HepG2 (cell line): ENCODE results near the gene TMEM217. TPM values are rescaled to one million over a fixed set of nuclear protein-coding genes. Genes with fewer than 3 reads are reported as not detected.

Source experiments
- ATF6 ChIP-seq: sonication (generic); formaldehyde crosslinking; conservative IDR thresholded peaks from 2 replicates; pipeline ENCODE4 v1.4.0; 2020; ENCODE audit warnings: missing genetic modification reagents
- E2F1 ChIP-seq: sonication (generic); formaldehyde crosslinking; IDR thresholded peaks from 2 replicates; pipeline ENCODE4 v1.5.0; 2020; ENCODE audit warnings: missing genetic modification reagents
- GFI1 ChIP-seq: sonication (generic); formaldehyde crosslinking; IDR thresholded peaks from 2 replicates; pipeline ENCODE4 v1.5.0; 2020; ENCODE audit warnings: missing genetic modification reagents, mild to moderate bottlenecking, borderline replicate concordance
- HOXA5 ChIP-seq: sonication (generic); formaldehyde crosslinking; IDR thresholded peaks from 2 replicates; pipeline ENCODE4 v1.4.0; 2020; ENCODE audit warnings: missing genetic modification reagents
- MAZ ChIP-seq, 2 experiments: sonication (generic) in 1 of 2; formaldehyde crosslinking in 1 of 2; IDR thresholded peaks; 2 replicates each; pipeline versions ENCODE4 v1.5.0 to v1.6.1; 2012 to 2020; ENCODE audit warnings: low read depth in 2 of 2, mild to moderate bottlenecking in 2 of 2, borderline replicate concordance in 1 of 2, improper control_type of control experiment in 1 of 2, low read length in 1 of 2, missing genetic modification reagents in 1 of 2, moderate library complexity in 1 of 2
- PRDM15 ChIP-seq: sonication (generic); formaldehyde crosslinking; IDR thresholded peaks from 2 replicates; pipeline ENCODE4 v1.4.0; 2020; ENCODE audit warnings: missing genetic modification reagents
- SP4 ChIP-seq: sonication (generic); formaldehyde crosslinking; IDR thresholded peaks from 2 replicates; pipeline ENCODE4 v1.8.1; 2023; ENCODE audit warnings: mild to moderate bottlenecking, missing genetic modification reagents
- THYN1 ChIP-seq: sonication (generic); formaldehyde crosslinking; IDR thresholded peaks from 2 replicates; pipeline ENCODE4 v1.8.1; 2023; ENCODE audit warnings: low read depth, mild to moderate bottlenecking, moderate library complexity, missing genetic modification reagents, borderline replicate concordance
- ZNF207 ChIP-seq: fragments of 450-650 bp; IDR thresholded peaks from 2 replicates; pipeline ENCODE4 v1.6.1; 2016; ENCODE audit warnings: antibody characterized with exemption, borderline replicate concordance
- ZNF33A ChIP-seq: sonication (generic); formaldehyde crosslinking; IDR thresholded peaks from 2 replicates; pipeline ENCODE4 v1.5.1; 2020; ENCODE audit warnings: missing genetic modification reagents, mild to moderate bottlenecking, moderate library complexity, borderline replicate concordance
- ZNF577 ChIP-seq: sonication (generic); formaldehyde crosslinking; IDR thresholded peaks from 2 replicates; pipeline ENCODE4 v1.4.0; 2020; ENCODE audit warnings: mild to moderate bottlenecking, low read depth, missing genetic modification reagents, borderline replicate concordance
- ZNF609 ChIP-seq: sonication (generic); formaldehyde crosslinking; IDR thresholded peaks from 2 replicates; pipeline ENCODE4 v1.4.0; 2020; ENCODE audit warnings: mild to moderate bottlenecking, missing genetic modification reagents, borderline replicate concordance
- ZNF740 ChIP-seq: sonication (generic); formaldehyde crosslinking; IDR thresholded peaks from 2 replicates; pipeline ENCODE4 v1.4.0; 2020; ENCODE audit warnings: missing genetic modification reagents
- ZNF841 ChIP-seq: sonication (generic); formaldehyde crosslinking; IDR thresholded peaks from 2 replicates; pipeline ENCODE4 v1.8.1; 2023; ENCODE audit warnings: missing genetic modification reagents, borderline replicate concordance
- polyA plus RNA-seq, 8 experiments: library from polyadenylated mRNA; depleted of rRNA in 3 of 8; stranded (reverse) in 7 of 8; unstranded in 1 of 8; fragments of >200 nt; fragmentation: Illumina TruSeq in 4 of 8; extraction: Trizol in 4 of 8; gene quantifications; 2 replicates each; pipeline versions ENCODE4 v1.2.1 to v1.2.3, GENCODE V29; 2011 to 2016; ENCODE audit warnings: low read depth in 4 of 8, missing spikeins in 1 of 8, mixed read lengths in 1 of 8; ENCODE audit not compliant: insufficient read depth in 1 of 8
- total RNA-seq, 5 experiments: library from RNA; depleted of rRNA; stranded (reverse); fragments of >200 nt; fragmentation: Illumina TruSeq; extraction: Trizol; gene quantifications; 2 replicates each; pipeline ENCODE4 v1.2.3, GENCODE V29; 2016; ENCODE audit warnings: low read depth in 1 of 5

Gene TMEM217
- total and polyA plus RNA-seq, 2 of the 13 experiments (the other 11 are each of a cell fraction or from before 2014, with no cell fraction given): 2.3 to 3.4 TPM

GRCh38 chr6:37170273-37171200, 87.4 kb downstream of the TMEM217 start (continued):
- TF ChIP-seq ZNF609 (CRISPR knock-in tag) (no peak), PRDM15 (CRISPR knock-in tag) (peak; percentile 57; the same call in 1 of the 2 replicates), ZNF841 (CRISPR knock-in tag) (peak; percentile 32; the same call in 1 of the 2 replicates), SP4 (CRISPR knock-in tag) (no peak; the same call in 1 of the 2 replicates), MAZ (IDR thresholded peaks at IDR 0.05; ENCODE audit: borderline replicate concordance, low read depth, low read length) (no peak), MAZ (CRISPR knock-in tag; IDR thresholded peaks at IDR 0.05; ENCODE audit: low read depth) (no peak; the same call in 1 of the 2 replicates), ZNF33A (CRISPR knock-in tag) (0 out of 2 replicates have a peak, but pooled peaks have one; percentile 25), ZNF740 (CRISPR knock-in tag) (no peak), GFI1 (CRISPR knock-in tag) (no peak), HOXA5 (CRISPR knock-in tag) (no peak; the same call in none of the 2 replicates), THYN1 (CRISPR knock-in tag) (no peak), ATF6 (CRISPR knock-in tag) (no peak), ZNF207 (no peak), ZNF577 (CRISPR knock-in tag) (no peak), E2F1 (no peak)
